Measurements from ENCODE around the gene MYL6. TPM values are rescaled to one million over a fixed set of nuclear protein-coding genes. Genes with fewer than 3 reads are reported as not detected.

Gene MYL6
- polyA plus RNA-seq, 1 experiment, result 5,957 TPM

DNA sequence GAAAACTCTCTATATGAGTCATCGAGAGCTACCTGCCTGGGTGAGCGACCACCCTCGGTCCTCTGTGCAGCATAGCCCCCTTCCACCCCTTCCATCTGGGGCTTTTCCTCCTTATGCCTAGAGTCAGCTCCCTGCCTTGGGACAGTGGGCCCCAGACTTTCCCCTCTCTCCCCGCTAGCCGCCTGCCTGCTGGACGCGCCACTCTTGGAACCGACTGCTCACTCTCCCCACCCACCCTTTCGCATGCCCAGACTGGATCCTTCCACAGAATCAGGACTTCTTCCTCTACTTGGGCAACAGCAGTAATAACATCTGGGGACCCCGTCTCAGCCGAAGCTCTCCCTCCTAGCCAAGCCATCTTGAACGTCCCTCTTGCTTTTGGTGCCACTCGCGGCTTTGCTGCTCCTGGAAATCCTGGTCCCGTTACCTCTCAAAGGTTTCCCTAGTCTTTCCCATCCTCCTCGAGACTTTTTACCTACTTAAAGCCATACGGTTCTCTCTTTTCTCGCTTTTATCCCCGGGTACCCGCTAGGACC is 29.4 kb upstream of the MYL6 start:
- Histone ChIP-seq H3K27ac (ENCODE audit: low read depth, low read length) (peak overlapping the region; percentile 78), H3K4me3 (ENCODE audit: low read depth, low read length) (peak overlapping the region; percentile 90), H3K27me3 (ENCODE audit: control insufficient read depth, insufficient read depth, low read length) (no peaks in the 10 kb centered on the region), H3K9me3 (ENCODE audit: control insufficient read depth, insufficient read depth, low read length) (no peaks in the 10 kb centered on the region; the same call in 1 of the 2 replicates)
- no peak for DNase-seq (ENCODE audit: low read depth, low spot score)
- ChIA-PET POLR2A (interaction anchor here (0.8 to 3.6 kb wide), 9 partner anchors 11 to 93 kb away, joined by 4 to 40 read pairs (median 7); partner anchors contain the start of genes MYL6, MYL6B, PA2G4 and RNF41), CTCF (interaction anchor here (1.3 to 5.3 kb wide), 5 partner anchors 9 to 129 kb away, joined by 4 to 51 read pairs (median 7); partner anchors contain the start of genes ANKRD52 and SMARCC2)
- TF ChIP-seq, protein P1, sequence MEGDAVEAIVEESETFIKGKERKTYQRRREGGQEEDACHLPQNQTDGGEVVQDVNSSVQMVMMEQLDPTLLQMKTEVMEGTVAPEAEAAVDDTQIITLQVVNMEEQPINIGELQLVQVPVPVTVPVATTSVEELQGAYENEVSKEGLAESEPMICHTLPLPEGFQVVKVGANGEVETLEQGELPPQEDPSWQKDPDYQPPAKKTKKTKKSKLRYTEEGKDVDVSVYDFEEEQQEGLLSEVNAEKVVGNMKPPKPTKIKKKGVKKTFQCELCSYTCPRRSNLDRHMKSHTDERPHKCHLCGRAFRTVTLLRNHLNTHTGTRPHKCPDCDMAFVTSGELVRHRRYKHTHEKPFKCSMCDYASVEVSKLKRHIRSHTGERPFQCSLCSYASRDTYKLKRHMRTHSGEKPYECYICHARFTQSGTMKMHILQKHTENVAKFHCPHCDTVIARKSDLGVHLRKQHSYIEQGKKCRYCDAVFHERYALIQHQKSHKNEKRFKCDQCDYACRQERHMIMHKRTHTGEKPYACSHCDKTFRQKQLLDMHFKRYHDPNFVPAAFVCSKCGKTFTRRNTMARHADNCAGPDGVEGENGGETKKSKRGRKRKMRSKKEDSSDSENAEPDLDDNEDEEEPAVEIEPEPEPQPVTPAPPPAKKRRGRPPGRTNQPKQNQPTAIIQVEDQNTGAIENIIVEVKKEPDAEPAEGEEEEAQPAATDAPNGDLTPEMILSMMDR (IDR thresholded peaks at IDR 0.05; ENCODE audit: low read depth, low read length), result no peak

DNA sequence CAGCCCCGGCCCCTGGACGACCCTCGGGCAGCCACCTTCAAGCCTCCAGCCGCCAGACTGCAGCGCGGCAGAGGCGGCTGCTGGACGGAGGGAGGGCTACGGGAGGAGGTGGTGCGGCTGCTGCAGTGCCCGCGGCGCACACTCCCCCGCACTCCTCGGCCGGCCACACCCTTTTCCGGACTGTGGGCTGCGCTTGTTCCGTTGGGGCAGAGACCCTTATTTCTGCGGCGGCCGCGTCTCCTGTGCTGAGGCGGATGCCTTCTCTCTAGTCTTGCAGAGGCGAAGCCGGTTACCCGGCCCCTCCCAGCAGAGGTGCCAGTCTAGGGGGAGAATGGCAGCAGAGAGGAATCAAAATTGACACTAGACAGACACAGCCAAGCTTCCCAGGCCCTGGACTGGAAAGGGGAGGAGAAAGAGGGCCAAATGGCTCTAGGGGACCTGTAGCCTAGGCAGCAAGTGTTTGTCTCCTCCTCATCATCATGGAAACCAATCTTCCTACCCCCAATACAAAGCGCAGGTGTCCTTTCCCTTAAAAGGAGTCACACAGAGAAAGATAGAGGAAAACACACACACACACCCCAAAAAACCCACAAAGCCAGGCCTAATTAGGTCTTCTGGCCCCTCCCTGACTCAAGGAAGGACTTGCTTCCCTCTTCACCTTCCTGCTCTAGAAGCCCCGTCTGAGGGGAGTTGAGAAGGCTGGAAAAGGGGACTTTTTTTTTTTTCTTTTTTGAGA is 28.8 kb upstream of the MYL6 start:
- Histone ChIP-seq H3K27ac (ENCODE audit: low read depth, low read length) (peak overlapping the region; percentile 11), H3K9me3 (ENCODE audit: control insufficient read depth, insufficient read depth, low read length) (no peaks in the 10 kb centered on the region; the same call in 1 of the 2 replicates), H3K27me3 (ENCODE audit: control insufficient read depth, insufficient read depth, low read length) (no peaks in the 10 kb centered on the region), H3K4me3 (ENCODE audit: low read depth, low read length) (peak overlapping the region; percentile 90)
- DNase-seq (ENCODE audit: low read depth, low spot score), result no peak
- ChIA-PET POLR2A (interaction anchor here (2.1 to 3.6 kb wide), 2 partner anchors 11 to 30 kb away, joined by 28 to 40 read pairs; partner anchors contain the start of genes MYL6, RPL41 and ZC3H10), CTCF (interaction anchor here (1.7 to 2.0 kb wide), 2 partner anchors 60 to 129 kb away, joined by 4 to 5 read pairs; partner anchors contain the start of genes ANKRD52 and SMARCC2)
- TF ChIP-seq, protein P1 (IDR thresholded peaks at IDR 0.05; ENCODE audit: low read depth, low read length), result no peak

DNA sequence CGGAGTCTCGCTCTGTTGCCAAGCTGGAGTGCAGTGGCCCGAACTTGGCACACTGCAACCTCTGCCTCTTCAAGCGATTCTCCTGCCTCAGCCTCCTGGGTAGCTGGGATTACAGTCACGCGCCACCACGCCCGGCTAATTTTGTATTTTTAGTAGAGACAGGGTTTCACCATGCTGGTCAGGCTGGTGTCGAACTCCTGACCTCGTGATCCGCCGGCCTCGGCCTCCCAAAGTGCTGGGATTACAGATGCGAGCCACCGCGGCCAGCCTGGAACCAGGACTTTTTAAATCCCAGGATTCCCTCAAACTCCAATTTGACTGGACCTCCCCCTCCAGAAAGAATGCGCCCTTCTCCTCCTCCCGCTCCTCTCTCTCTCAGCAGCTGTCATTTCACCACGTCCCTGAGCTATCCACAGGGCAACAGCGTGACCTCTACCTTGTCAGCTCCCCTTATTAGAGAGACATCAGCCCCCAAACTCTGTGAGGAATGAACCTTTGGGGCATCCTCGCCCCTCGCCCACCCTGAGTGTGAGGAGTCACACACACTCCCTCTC is 28.1 kb upstream of the MYL6 start:
- no peaks in the 10 kb centered on the region for H3K27me3 ChIP-seq (ENCODE audit: control insufficient read depth, insufficient read depth, low read length)
- ChIA-PET CTCF (interaction anchor here (1.7 kb wide), 1 partner anchor 59 kb away, joined by 4 read pairs; the partner anchor contains the start of gene SMARCC2), POLR2A (no interaction called here)
- no peak for DNase-seq (ENCODE audit: low read depth, low spot score)
- no peaks in the 10 kb centered on the region; the same call in 1 of the 2 replicates for H3K9me3 ChIP-seq (ENCODE audit: control insufficient read depth, insufficient read depth, low read length)
- H3K4me3 ChIP-seq (ENCODE audit: low read depth, low read length), result peak overlapping the region; percentile 90
- TF ChIP-seq, protein P1 (IDR thresholded peaks at IDR 0.05; ENCODE audit: low read depth, low read length), result no peak
- H3K27ac ChIP-seq (ENCODE audit: low read depth, low read length), result no peak overlapping the region

DNA sequence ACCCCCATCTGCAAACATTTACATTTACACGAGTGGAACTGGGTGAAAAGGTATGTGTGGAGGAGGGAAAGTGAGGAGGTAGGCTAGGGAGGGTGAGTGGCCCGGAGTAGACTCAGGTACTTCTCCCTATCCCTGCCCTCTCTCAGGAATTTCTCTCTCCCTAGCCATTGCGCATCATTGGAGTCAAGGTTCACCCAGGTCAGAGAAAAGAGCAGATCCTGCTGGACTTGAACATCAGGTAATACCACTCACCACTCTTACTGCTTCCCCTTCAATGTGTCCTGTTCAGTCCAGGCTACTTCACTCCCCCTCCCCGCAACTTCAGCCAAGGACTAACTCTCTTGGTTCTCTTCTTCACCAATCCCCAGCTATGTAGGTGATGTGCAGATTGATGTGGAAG is 27.3 kb upstream of the MYL6 start:
- CTCF ChIA-PET, result no interaction called here
- Histone ChIP-seq H3K4me3 (ENCODE audit: low read depth, low read length) (no peak overlapping the region), H3K9me3 (ENCODE audit: control insufficient read depth, insufficient read depth, low read length) (no peaks in the 10 kb centered on the region; the same call in 1 of the 2 replicates), H3K27me3 (ENCODE audit: control insufficient read depth, insufficient read depth, low read length) (no peaks in the 10 kb centered on the region), H3K27ac (ENCODE audit: low read depth, low read length) (no peak overlapping the region)
- DNase-seq (ENCODE audit: low read depth, low spot score), result no peak
- TF ChIP-seq, protein P1 (IDR thresholded peaks at IDR 0.05; ENCODE audit: low read depth, low read length), result no peak
- POLR2A ChIA-PET, result no interaction called here
